Mesothelial cell of epicardium (in vitro differentiated cells): ENCODE measurements around the gene CDC42BPG. TPM values are rescaled to one million over a fixed set of nuclear protein-coding genes. Genes with fewer than 3 reads are reported as not detected.

Source experiments
- DNase-seq, 2 experiments: peaks; one replicate each; pipeline ENCODE4 v3.0.0; 2021; ENCODE audit warnings: low spot score in 2 of 2; ENCODE audit not compliant: unreplicated experiment in 2 of 2
- H3K27ac Mint-ChIP-seq: 2 replicates; pipeline ENCODE4 v1.8.0; 2021; ENCODE audit warnings: mixed read lengths
- H3K27me3 Mint-ChIP-seq: 2 replicates; pipeline ENCODE4 v1.8.0; 2021; ENCODE audit warnings: low read depth, mixed read lengths
- H3K36me3 Mint-ChIP-seq: 2 replicates; pipeline ENCODE4 v1.8.0; 2021; ENCODE audit warnings: mixed read lengths
- H3K4me1 Mint-ChIP-seq: 2 replicates; pipeline ENCODE4 v1.8.0; 2021; ENCODE audit warnings: mixed read lengths
- H3K4me3 Mint-ChIP-seq: 2 replicates; pipeline ENCODE4 v1.8.0; 2021; ENCODE audit warnings: mild to moderate bottlenecking, moderate library complexity, mixed read lengths
- H3K9me3 Mint-ChIP-seq: 2 replicates; pipeline ENCODE4 v1.8.0; 2021; ENCODE audit warnings: mixed read lengths
- CTCF ChIP-seq: fragments of 200-600 bp; sonication (generic); IDR thresholded peaks from one replicate; pipeline ENCODE4 v1.5.0; 2021; ENCODE audit warnings: antibody characterized with exemption; ENCODE audit not compliant: unreplicated experiment
- total RNA-seq: library from RNA; stranded (reverse); gene quantifications from 3 replicates; pipeline ENCODE4 v1.2.1, GENCODE V29; 2021

Gene CDC42BPG
- total RNA-seq, 1 donor from 2014 or later: 30.1 TPM

GRCh38 chr11:64859542-64860414, 15.3 kb upstream of the CDC42BPG start:
- Mint-ChIP-seq H3K9me3 (no peaks in the 10 kb centered on the region), H3K4me3 (no peak overlapping the region), H3K36me3 (peaks cover 11% of the 10 kb centered on the region), H3K27me3 (no peaks in the 10 kb centered on the region), H3K4me1 (peaks cover 25% of the 10 kb centered on the region), H3K27ac (peak overlapping the region; percentile 50)
- DNase-seq: no peak
- no peak for TF ChIP-seq CTCF

GRCh38 chr11:64858467-64859263, 14.2 kb upstream of the CDC42BPG start:
- H3K9me3 Mint-ChIP-seq: no peaks in the 10 kb centered on the region
- DNase-seq: no peak
- peaks cover 12% of the 10 kb centered on the region for H3K36me3 Mint-ChIP-seq
- H3K27ac Mint-ChIP-seq: no peak overlapping the region
- TF ChIP-seq CTCF: no peak
- H3K4me1 Mint-ChIP-seq: peaks cover 14% of the 10 kb centered on the region
- H3K27me3 Mint-ChIP-seq: no peaks in the 10 kb centered on the region
- H3K4me3 Mint-ChIP-seq: no peak overlapping the region

GRCh38 chr11:64857485-64857884, 13.0 kb upstream of the CDC42BPG start:
- peaks cover 2% of the 10 kb centered on the region for H3K4me1 Mint-ChIP-seq
- no peaks in the 10 kb centered on the region for H3K9me3 Mint-ChIP-seq
- H3K4me3 Mint-ChIP-seq: no peak overlapping the region
- no peak overlapping the region for H3K27ac Mint-ChIP-seq
- no peak for DNase-seq
- no peak for TF ChIP-seq CTCF
- no peaks in the 10 kb centered on the region for H3K27me3 Mint-ChIP-seq
- H3K36me3 Mint-ChIP-seq: peaks cover 12% of the 10 kb centered on the region

GRCh38 chr11:64856382-64857227, 12.2 kb upstream of the CDC42BPG start:
- no peak for DNase-seq
- TF ChIP-seq CTCF: no peak
- Mint-ChIP-seq H3K9me3 (no peaks in the 10 kb centered on the region), H3K36me3 (peaks cover 12% of the 10 kb centered on the region), H3K4me1 (peaks cover 1% of the 10 kb centered on the region), H3K27ac (no peak overlapping the region), H3K4me3 (no peak overlapping the region), H3K27me3 (no peaks in the 10 kb centered on the region)

GRCh38 chr11:64855596-64856304, 11.3 kb upstream of the CDC42BPG start:
- no peak for DNase-seq
- H3K27ac Mint-ChIP-seq: peak overlapping the region; percentile 39
- no peak for TF ChIP-seq CTCF

More at GRCh38 chr11:64855596-64856304, 11.3 kb upstream of the CDC42BPG start:
- Mint-ChIP-seq H3K4me1 (peaks cover 1% of the 10 kb centered on the region), H3K4me3 (no peak overlapping the region), H3K36me3 (peaks cover 12% of the 10 kb centered on the region), H3K9me3 (no peaks in the 10 kb centered on the region), H3K27me3 (no peaks in the 10 kb centered on the region)
